ENCODE results near the gene LBH.

- no peak for TF ChIP-seq CTCF (conservative IDR thresholded peaks at IDR 0.05; ENCODE audit: low read depth, low read length)
- TF ChIP-seq EZH2 (IDR thresholded peaks at IDR 0.05; ENCODE audit: low read length, unreplicated experiment), result no peak
- TF ChIP-seq EZH2phosphoT487 (IDR thresholded peaks at IDR 0.05; ENCODE audit: borderline replicate concordance, low read length), result no peak
These were observed 50.7 kb downstream of the LBH start for GRCh38 chr2:30282081-30282480.
